Adrenal gland (tissue), 12 donors: Measurements from ENCODE around the gene CEP112. TPM values are rescaled to one million over a fixed set of nuclear protein-coding genes. Genes with fewer than 3 reads are reported as not detected.

Experiments
- DNase-seq, 7 donors: peaks; one replicate each; pipeline ENCODE4 v3.0.0-alpha.2; 2019 to 2020
- H3K27ac ChIP-seq, 5 donors: fragments of 200-600 bp; sonication (generic) in 4 of 5; 1 replicate in 3 of 5; 2 replicates in 2 of 5; pipeline versions ENCODE4 v1.5.1 to v1.8.0; 2016 to 2020; ENCODE audit warnings: mild to moderate bottlenecking in 1 of 5
- H3K27me3 ChIP-seq: fragments of 200-600 bp; 2 replicates; pipeline ENCODE4 v1.8.0; 2021
- H3K36me3 ChIP-seq, 2 donors: fragments of 200-600 bp; replicated peaks in 1 of 2; 1 replicate in 1 of 2; 2 replicates in 1 of 2; pipeline versions ENCODE4 v1.5.1 to v1.8.0; 2018 to 2022
- H3K4me1 ChIP-seq, 2 donors: fragments of 200-600 bp; replicated peaks in 1 of 2; 1 replicate in 1 of 2; 2 replicates in 1 of 2; pipeline versions ENCODE4 v1.5.1 to v1.8.0; 2018 to 2021
- H3K4me3 ChIP-seq, 4 donors: fragments of 200-600 bp; sonication (generic) in 3 of 4; one replicate each; pipeline ENCODE4 v1.5.1; 2016 to 2018
- H3K9me3 ChIP-seq, 3 donors: fragments of 200-600 bp; sonication (generic) in 1 of 3; replicated peaks in 1 of 3; 1 replicate in 2 of 3; 2 replicates in 1 of 3; pipeline versions ENCODE4 v1.5.1 to v1.8.0; 2016 to 2021
- CTCF ChIP-seq, 6 experiments: fragments of 450-650 bp in 4 of 6; fragments of 200-600 bp in 2 of 6; sonication (generic) in 1 of 6; IDR thresholded peaks; 1 replicate in 5 of 6; 2 replicates in 1 of 6; pipeline versions ENCODE4 v1.5.1 to v1.8.0; 2016 to 2021; ENCODE audit warnings: antibody characterized with exemption in 6 of 6, mild to moderate bottlenecking in 2 of 6, moderate library complexity in 1 of 6
- POLR2A ChIP-seq, 2 donors: fragments of 450-650 bp; IDR thresholded peaks; one replicate each; pipeline ENCODE4 v1.6.1; 2017; ENCODE audit warnings: antibody characterized with exemption in 2 of 2, mild to moderate bottlenecking in 2 of 2, moderate library complexity in 1 of 2
- WGBS, 4 donors: extraction: QIAGEN DNeasy Blood & Tissue Kit in 2 of 4; methylation state at CpG; one replicate each; pipeline versions ENCODE4 v1.1.5 to v1.1.7; 2013 to 2017; 5-methylcytosine and 5-hydroxymethylcytosine counted together
- intact Hi-C, 2 donors: fragments of 100-400 bp; cut with DNase I; formaldehyde crosslinking; loops; one replicate each; pipeline versions ENCODE4 v1.14.1 to v1.15.0; 2022 to 2023
- polyA plus RNA-seq, 3 donors: library from polyadenylated mRNA; stranded (reverse); fragments of 200-250 nt in 2 of 3; fragments of 350-450 nt in 1 of 3; fragmentation: Illumina TruSeq in 1 of 3; extraction: RNeasy Lipid Tissue Mini Kit (QIAGEN cat#74804) in 1 of 3; gene quantifications; one replicate each; pipeline ENCODE4 v1.2.3, GENCODE V29; 2013 to 2014
- total RNA-seq, 9 donors: library from RNA; depleted of rRNA in 4 of 9; stranded (reverse); fragments of >200 nt in 4 of 9; fragments of 120-200 nt in 1 of 9; fragmentation: NEBNext Ultra II Directional in 1 of 9; extraction: Animal tissue kit (Norgen Biotek cat#: 25700) in 1 of 9; gene quantifications; one replicate each; pipeline versions ENCODE4 v1.1.0 to v1.2.4, GENCODE V29; 2013 to 2023
- donor health status: healthy with polysubstance abuse.
- donor health status: Bipolar disorder and iron deficiency.
- donor health status: DM: yes; HTN: yes; CAD: no.
- donor health status: DM: no; HTN: no; CAD: no.
- donor health status: DM: no; HTN: no; CAD: no.
- donor health status: DM: yes; HTN: yes; CAD: no.

The CEP112 gene
- total and polyA plus RNA-seq, 12 donors, result 4.2 to 24.1 (median 9.6) TPM

- no peak overlapping the region for H3K4me3 ChIP-seq
These were observed 39.2 kb downstream of the CEP112 start for GRCh38 chr17:66152756-66153155.

GRCh38 chr17:66150708-66151107 lies 41.2 kb downstream of the CEP112 start:
- Histone ChIP-seq H3K27ac (no peak overlapping the region), H3K4me1 (no peaks in the 10 kb centered on the region), H3K9me3 (no peaks in the 10 kb centered on the region), H3K4me3 (no peak overlapping the region), H3K36me3 (no peaks in the 10 kb centered on the region), H3K27me3 (no peaks in the 10 kb centered on the region)
- DNase-seq, result no peak
- intact Hi-C loops, result no loop called here
- TF ChIP-seq POLR2A (IDR thresholded peaks at IDR 0.05), result no peak
- no peak for TF ChIP-seq CTCF (IDR thresholded peaks at IDR 0.05)

More at GRCh38 chr17:66152756-66153155, 39.2 kb downstream of the CEP112 start:
- TF ChIP-seq CTCF (IDR thresholded peaks at IDR 0.05), result no peak
- TF ChIP-seq POLR2A (IDR thresholded peaks at IDR 0.05), result no peak
- H3K36me3 ChIP-seq, result no peaks in the 10 kb centered on the region
- no peaks in the 10 kb centered on the region for H3K4me1 ChIP-seq
- H3K9me3 ChIP-seq, result no peaks in the 10 kb centered on the region
- no peaks in the 10 kb centered on the region for H3K27me3 ChIP-seq
- intact Hi-C loops, result no loop called here
- no peak for DNase-seq
- H3K27ac ChIP-seq, result no peak overlapping the region
- 67 to 96% (median 93%) methylated on average over 2 of the region's 2 CpGs for WGBS, 4 donors

- no peak for DNase-seq
- TF ChIP-seq POLR2A (IDR thresholded peaks at IDR 0.05), result no peak
- TF ChIP-seq CTCF (IDR thresholded peaks at IDR 0.05), result no peak
- intact Hi-C loops, result no loop called here
These were observed 42.4 kb downstream of the CEP112 start for GRCh38 chr17:66149562-66149961.

GRCh38 chr17:66146394-66146793 lies 45.5 kb downstream of the CEP112 start:
- H3K4me3 ChIP-seq, result no peak overlapping the region
- H3K9me3 ChIP-seq, result no peaks in the 10 kb centered on the region
- no peak overlapping the region for H3K27ac ChIP-seq
- H3K36me3 ChIP-seq, result no peaks in the 10 kb centered on the region
- no peak for DNase-seq
- H3K4me1 ChIP-seq, result no peaks in the 10 kb centered on the region
- TF ChIP-seq POLR2A (IDR thresholded peaks at IDR 0.05) (no peak), CTCF (IDR thresholded peaks at IDR 0.05) (no peak)
- intact Hi-C loops, result no loop called here
- no peaks in the 10 kb centered on the region for H3K27me3 ChIP-seq
- WGBS, 4 donors, result 93 to 97% (median 95%) methylated on average over 4 of the region's 4 CpGs

More at GRCh38 chr17:66149562-66149961, 42.4 kb downstream of the CEP112 start:
- no peak overlapping the region for H3K27ac ChIP-seq
- H3K27me3 ChIP-seq, result no peaks in the 10 kb centered on the region
- H3K36me3 ChIP-seq, result no peaks in the 10 kb centered on the region
- no peaks in the 10 kb centered on the region for H3K9me3 ChIP-seq
- H3K4me1 ChIP-seq, result no peaks in the 10 kb centered on the region
- H3K4me3 ChIP-seq, result no peak overlapping the region
